H9 (cell line): ENCODE results near the gene MLYCD. TPM values are rescaled to one million over a fixed set of nuclear protein-coding genes. Genes with fewer than 3 reads are reported as not detected.

Experiments
- DNase-seq: peaks from one replicate; pipeline ENCODE4 v3.0.0-alpha.2; 2017
- H2AFZ ChIP-seq: one replicate; pipeline ENCODE4 v1.6.1; 2013; ENCODE audit warnings: mild to moderate bottlenecking, low read length, control low read depth, moderate library complexity
- H2AK5ac ChIP-seq: 2 replicates; pipeline ENCODE4 v1.6.1; 2013; ENCODE audit warnings: low read length, control low read depth, mixed read lengths; ENCODE audit not compliant: insufficient read length
- H2BK120ac ChIP-seq: one replicate; pipeline ENCODE4 v1.6.1; 2013; ENCODE audit warnings: low read depth, mild to moderate bottlenecking, low read length, control low read depth, inconsistent platforms; ENCODE audit not compliant: poor library complexity, severe bottlenecking
- H2BK12ac ChIP-seq: 2 replicates; pipeline ENCODE4 v1.6.1; 2013; ENCODE audit warnings: low read length, control low read depth, mixed read lengths, low read depth; ENCODE audit not compliant: insufficient read length
- H2BK15ac ChIP-seq: 2 replicates; pipeline ENCODE4 v1.6.1; 2013; ENCODE audit warnings: low read depth, low read length, control low read depth
- H2BK20ac ChIP-seq: one replicate; pipeline ENCODE4 v1.6.1; 2013; ENCODE audit warnings: low read depth, mild to moderate bottlenecking, low read length, control low read depth, inconsistent platforms; ENCODE audit not compliant: poor library complexity, severe bottlenecking
- H2BK5ac ChIP-seq: 2 replicates; pipeline ENCODE4 v1.6.1; 2013; ENCODE audit warnings: low read length, control low read depth, mixed read lengths; ENCODE audit not compliant: insufficient read length
- H3K14ac ChIP-seq: 2 replicates; pipeline ENCODE4 v1.6.1; 2013; ENCODE audit warnings: low read length, control low read depth; ENCODE audit not compliant: insufficient read depth
- H3K18ac ChIP-seq: 2 replicates; pipeline ENCODE4 v1.6.1; 2013; ENCODE audit warnings: low read depth, mild to moderate bottlenecking, mixed read lengths, low read length, control low read depth; ENCODE audit not compliant: insufficient read length
- H3K23ac ChIP-seq: 2 replicates; pipeline ENCODE4 v1.6.1; 2013; ENCODE audit warnings: low read length, control low read depth, mixed read lengths, low read depth; ENCODE audit not compliant: insufficient read length
- H3K23me2 ChIP-seq: 2 replicates; pipeline ENCODE4 v1.6.1; 2013; ENCODE audit warnings: low read depth, mild to moderate bottlenecking, mixed read lengths, low read length, control low read depth; ENCODE audit not compliant: insufficient read length, poor library complexity, severe bottlenecking
- H3K27ac ChIP-seq: 2 replicates; pipeline ENCODE4 v1.5.1; 2013; ENCODE audit warnings: low read length, control low read depth, mixed read lengths, low read depth; ENCODE audit not compliant: insufficient read length
- H3K27me3 ChIP-seq: 2 replicates; pipeline ENCODE4 v1.6.1; 2013; ENCODE audit warnings: low read length, control low read depth, inconsistent platforms; ENCODE audit not compliant: insufficient read depth
- H3K4ac ChIP-seq: 2 replicates; pipeline ENCODE4 v1.6.1; 2013; ENCODE audit warnings: low read depth, mild to moderate bottlenecking, control low read depth, inconsistent platforms, low read length, moderate library complexity
- H3K4me1 ChIP-seq: 2 replicates; pipeline ENCODE4 v1.6.1; 2013; ENCODE audit warnings: low read length, control low read depth, inconsistent platforms; ENCODE audit not compliant: insufficient read depth
- H3K4me2 ChIP-seq: 2 replicates; pipeline ENCODE4 v1.6.1; 2013; ENCODE audit warnings: low read length, control low read depth, mixed read lengths; ENCODE audit not compliant: insufficient read length, insufficient read depth
- H3K56ac ChIP-seq: 2 replicates; pipeline ENCODE4 v1.6.1; 2013; ENCODE audit warnings: low read depth, mild to moderate bottlenecking, mixed read lengths, low read length, control low read depth; ENCODE audit not compliant: insufficient read length
- H3K79me1 ChIP-seq: 2 replicates; pipeline ENCODE4 v1.6.1; 2013; ENCODE audit warnings: low read depth, mild to moderate bottlenecking, moderate library complexity, low read length, control low read depth, inconsistent platforms; ENCODE audit not compliant: insufficient read depth, poor library complexity, severe bottlenecking
- H3K79me2 ChIP-seq: 2 replicates; pipeline ENCODE4 v1.6.1; 2013; ENCODE audit warnings: low read length, control low read depth, inconsistent platforms; ENCODE audit not compliant: insufficient read depth
- H3K9ac ChIP-seq: 2 replicates; pipeline ENCODE4 v1.6.1; 2013; ENCODE audit warnings: low read length, control low read depth, mixed read lengths; ENCODE audit not compliant: insufficient read length; ENCODE audit errors: extremely low read depth
- H3K9me3 ChIP-seq: one replicate; pipeline ENCODE4 v1.6.1; 2013; ENCODE audit warnings: low read depth, low read length, inconsistent platforms; ENCODE audit not compliant: control insufficient read depth
- H3T11ph ChIP-seq: one replicate; pipeline ENCODE4 v1.6.1; 2013; ENCODE audit warnings: mild to moderate bottlenecking, low read length, control low read depth, inconsistent platforms
- H4K20me1 ChIP-seq: one replicate; pipeline ENCODE4 v1.6.1; 2013; ENCODE audit not compliant: control insufficient read depth, insufficient read length, insufficient read depth
- H4K5ac ChIP-seq: 2 replicates; pipeline ENCODE4 v1.6.1; 2013; ENCODE audit warnings: low read depth, mild to moderate bottlenecking, mixed read lengths, low read length, control low read depth; ENCODE audit not compliant: insufficient read length
- H4K8ac ChIP-seq: replicated peaks from 2 replicates; pipeline ENCODE4 v1.6.1; 2013; ENCODE audit warnings: low read length, control low read depth, mixed read lengths, low read depth; ENCODE audit not compliant: insufficient read length
- H4K91ac ChIP-seq: 2 replicates; pipeline ENCODE4 v1.6.1; 2013; ENCODE audit warnings: low read depth, mild to moderate bottlenecking, moderate library complexity, mixed read lengths, low read length, control low read depth; ENCODE audit not compliant: insufficient read length
- H3K27ac Mint-ChIP-seq, 3 experiments: 2 replicates in 2 of 3; 3 replicates in 1 of 3; pipeline ENCODE4 v1.8.0; 2020 to 2021; ENCODE audit warnings: mixed read lengths in 3 of 3, mild to moderate bottlenecking in 1 of 3, moderate library complexity in 1 of 3
- H3K27me3 Mint-ChIP-seq: 2 replicates; pipeline ENCODE4 v1.8.0; 2021; ENCODE audit warnings: low read depth, mild to moderate bottlenecking, moderate library complexity, mixed read lengths
- H3K36me3 Mint-ChIP-seq, 3 experiments: 2 replicates in 2 of 3; 3 replicates in 1 of 3; pipeline ENCODE4 v1.8.0; 2020 to 2021; ENCODE audit warnings: low read depth in 3 of 3, mixed read lengths in 3 of 3; ENCODE audit not compliant: insufficient read depth in 1 of 3
- H3K4me1 Mint-ChIP-seq, 2 experiments: 2 replicates each; pipeline ENCODE4 v1.8.0; 2020; ENCODE audit warnings: mixed read lengths in 2 of 2
- H3K4me3 Mint-ChIP-seq, 2 experiments: 2 replicates in 1 of 2; 3 replicates in 1 of 2; pipeline ENCODE4 v1.8.0; 2020 to 2021; ENCODE audit warnings: mild to moderate bottlenecking in 2 of 2, mixed read lengths in 2 of 2, moderate library complexity in 1 of 2
- H3K9me3 Mint-ChIP-seq, 2 experiments: 2 replicates in 1 of 2; 3 replicates in 1 of 2; pipeline ENCODE4 v1.8.0; 2020; ENCODE audit warnings: mild to moderate bottlenecking in 2 of 2, mixed read lengths in 2 of 2, moderate library complexity in 1 of 2
- CTCF ChIP-seq: fragments of 200-600 bp; sonication (generic); conservative IDR thresholded peaks from 3 replicates; pipeline ENCODE4 v1.8.0; 2021; ENCODE audit warnings: antibody characterized with exemption, mild to moderate bottlenecking
- WGBS: extraction: QIAGEN DNeasy Blood & Tissue Kit; methylation state at CpG from one replicate; pipeline ENCODE4 v1.1.7; 2013; ENCODE audit warnings: missing lambda C conversion rate, low lambda C conversion rate, mixed read lengths; ENCODE audit not compliant: insufficient read length; ENCODE audit errors: extremely low coverage; 5-methylcytosine and 5-hydroxymethylcytosine counted together
- total RNA-seq: library from RNA; stranded (reverse); gene quantifications from 2 replicates; pipeline ENCODE4 v1.2.1, GENCODE V29; 2021

The MLYCD gene
- total RNA-seq, 1 experiment from 2014 or later: 7.1 TPM

DNA sequence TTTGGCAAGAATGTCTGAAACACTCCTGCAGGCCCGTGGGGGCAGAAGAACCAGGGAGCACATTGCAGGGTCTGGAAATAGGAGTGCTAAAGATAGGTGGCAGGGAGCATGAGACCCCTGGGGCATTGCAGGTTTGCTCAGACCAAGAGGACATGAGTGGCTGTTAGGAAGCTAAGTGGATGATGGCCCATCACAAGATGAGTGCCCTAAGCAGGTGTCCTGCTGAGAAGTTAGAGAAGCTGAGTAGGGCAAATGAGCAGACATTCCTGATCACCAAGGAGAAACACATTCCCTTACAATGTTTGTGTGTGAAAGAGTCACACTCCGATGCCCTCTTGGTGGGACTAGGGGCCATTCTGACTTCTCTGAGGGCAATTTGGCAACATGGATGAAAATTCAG is 9.9 kb downstream of the MLYCD start:
- H2AFZ ChIP-seq: no peak overlapping the region
- no peak overlapping the region for H3K9ac ChIP-seq
- H2BK20ac ChIP-seq: no peak overlapping the region
- no peaks in the 10 kb centered on the region for H3K4me1 ChIP-seq
- no peak overlapping the region for H3K56ac ChIP-seq
- no CpG with 5 or more reads among the region's 2 CpGs for WGBS
- H3K23ac ChIP-seq: no peak overlapping the region
- H4K91ac ChIP-seq: no peak overlapping the region
- no peak overlapping the region for H4K5ac ChIP-seq
- no peak overlapping the region for H3K18ac ChIP-seq
- no peak overlapping the region for H3K4me3 Mint-ChIP-seq
- no peaks in the 10 kb centered on the region for H4K20me1 ChIP-seq
- no peak overlapping the region for H2BK5ac ChIP-seq
- H3K79me2 ChIP-seq: 0 out of 2 replicates have a peak, but pooled peaks cover 1% of the 10 kb centered on the region
- H4K8ac ChIP-seq: no peak overlapping the region
- no peaks in the 10 kb centered on the region for H3K27me3 ChIP-seq
- H3T11ph ChIP-seq: no peak overlapping the region
- peaks cover 2% of the 10 kb centered on the region for H3K27me3 Mint-ChIP-seq
- H3K23me2 ChIP-seq: no peaks in the 10 kb centered on the region
- no peak overlapping the region for H3K27ac ChIP-seq
- no peaks in the 10 kb centered on the region for H3K79me1 ChIP-seq
- no peak for TF ChIP-seq CTCF
- H2BK12ac ChIP-seq: no peak overlapping the region
- no peak for DNase-seq
- no peak overlapping the region for H2BK15ac ChIP-seq
- no peaks in the 10 kb centered on the region for H3K9me3 ChIP-seq
- H3K4me1 Mint-ChIP-seq: peaks cover 24 to 40% of the 10 kb centered on the region in 2 experiments
- no peak overlapping the region for H3K14ac ChIP-seq
- peaks cover 27 to 57% (median 47%) of the 10 kb centered on the region in 3 experiments; a peak in 6 of 7 replicates for H3K36me3 Mint-ChIP-seq
- H3K4ac ChIP-seq: no peak overlapping the region
- no peak overlapping the region for H3K27ac Mint-ChIP-seq
- H2BK120ac ChIP-seq: no peak overlapping the region
- H3K4me2 ChIP-seq: no peak overlapping the region
- H2AK5ac ChIP-seq: no peak overlapping the region
- no peaks in the 10 kb centered on the region for H3K9me3 Mint-ChIP-seq
